Suprapubic skin (tissue), 3 donors: ENCODE measurements around the gene DMRT1.

Experiments used
- POLR2AphosphoS5 ChIP-seq, 3 donors: sonication (generic); formaldehyde crosslinking; IDR thresholded peaks; one replicate each; pipeline ENCODE4 v1.6.1; 2017; ENCODE audit warnings: antibody characterized with exemption in 3 of 3
- TF ChIP-seq, protein P1 (sequence below), 2 donors: fragments of 200-600 bp in 1 of 2; fragments of 450-650 bp in 1 of 2; sonication (generic) in 1 of 2; IDR thresholded peaks; one replicate each; pipeline ENCODE4 v1.5.1; 2016 to 2019; ENCODE audit warnings: antibody characterized with exemption in 2 of 2, mild to moderate bottlenecking in 1 of 2, moderate library complexity in 1 of 2

DNA sequence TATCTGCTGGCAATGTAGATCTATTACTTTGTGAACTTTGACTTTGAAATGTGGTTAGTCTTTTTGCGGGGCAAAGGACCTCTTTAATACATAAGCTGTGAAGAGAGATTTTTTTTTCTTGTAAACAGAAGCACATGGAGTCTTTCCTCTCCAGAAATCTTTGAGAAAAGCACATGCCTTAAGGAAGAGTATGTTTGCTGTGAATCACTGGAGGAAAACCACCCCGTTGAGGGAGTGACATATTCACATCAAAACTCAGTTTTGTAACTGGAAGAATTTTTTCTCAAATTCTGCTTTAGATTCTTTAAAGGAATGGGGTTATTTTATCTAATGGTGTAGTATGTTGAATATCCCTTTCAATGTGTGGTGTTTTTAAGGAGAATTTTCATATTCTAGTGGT, 138.5 kb downstream of the DMRT1 start:
- TF ChIP-seq POLR2AphosphoS5 (IDR thresholded peaks at IDR 0.05), result no peak
- TF ChIP-seq, protein P1, sequence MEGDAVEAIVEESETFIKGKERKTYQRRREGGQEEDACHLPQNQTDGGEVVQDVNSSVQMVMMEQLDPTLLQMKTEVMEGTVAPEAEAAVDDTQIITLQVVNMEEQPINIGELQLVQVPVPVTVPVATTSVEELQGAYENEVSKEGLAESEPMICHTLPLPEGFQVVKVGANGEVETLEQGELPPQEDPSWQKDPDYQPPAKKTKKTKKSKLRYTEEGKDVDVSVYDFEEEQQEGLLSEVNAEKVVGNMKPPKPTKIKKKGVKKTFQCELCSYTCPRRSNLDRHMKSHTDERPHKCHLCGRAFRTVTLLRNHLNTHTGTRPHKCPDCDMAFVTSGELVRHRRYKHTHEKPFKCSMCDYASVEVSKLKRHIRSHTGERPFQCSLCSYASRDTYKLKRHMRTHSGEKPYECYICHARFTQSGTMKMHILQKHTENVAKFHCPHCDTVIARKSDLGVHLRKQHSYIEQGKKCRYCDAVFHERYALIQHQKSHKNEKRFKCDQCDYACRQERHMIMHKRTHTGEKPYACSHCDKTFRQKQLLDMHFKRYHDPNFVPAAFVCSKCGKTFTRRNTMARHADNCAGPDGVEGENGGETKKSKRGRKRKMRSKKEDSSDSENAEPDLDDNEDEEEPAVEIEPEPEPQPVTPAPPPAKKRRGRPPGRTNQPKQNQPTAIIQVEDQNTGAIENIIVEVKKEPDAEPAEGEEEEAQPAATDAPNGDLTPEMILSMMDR (IDR thresholded peaks at IDR 0.05), result no peak
